Measurements from ENCODE around the gene CGNL1.

Gene CGNL1

DNA sequence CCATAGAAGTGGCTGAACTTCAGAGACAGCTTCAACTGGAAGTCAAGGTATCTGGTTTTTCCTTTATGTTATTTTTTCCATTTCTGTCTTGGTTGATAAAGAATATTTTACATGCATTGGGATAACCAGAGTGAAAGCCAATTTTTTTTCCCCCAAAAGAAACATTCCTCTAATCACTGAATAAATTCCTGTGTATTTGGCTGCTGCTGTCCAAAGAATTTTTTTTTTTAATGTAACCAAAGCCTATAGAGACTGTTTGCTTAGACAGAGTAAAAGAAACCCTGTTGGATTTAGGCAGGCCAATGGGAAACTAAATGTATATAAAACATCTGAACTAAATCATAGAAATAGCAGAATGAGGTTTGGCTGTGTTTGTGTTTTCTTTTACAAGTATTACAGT, 75.2 kb downstream of the CGNL1 start:
- TF ChIP-seq CREB1 (IDR thresholded peaks at IDR 0.05; ENCODE audit: low read depth) = no peak
- no peak for TF ChIP-seq EGR1 (IDR thresholded peaks at IDR 0.05)
- TF ChIP-seq, protein P1, sequence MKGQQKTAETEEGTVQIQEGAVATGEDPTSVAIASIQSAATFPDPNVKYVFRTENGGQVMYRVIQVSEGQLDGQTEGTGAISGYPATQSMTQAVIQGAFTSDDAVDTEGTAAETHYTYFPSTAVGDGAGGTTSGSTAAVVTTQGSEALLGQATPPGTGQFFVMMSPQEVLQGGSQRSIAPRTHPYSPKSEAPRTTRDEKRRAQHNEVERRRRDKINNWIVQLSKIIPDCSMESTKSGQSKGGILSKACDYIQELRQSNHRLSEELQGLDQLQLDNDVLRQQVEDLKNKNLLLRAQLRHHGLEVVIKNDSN (IDR thresholded peaks at IDR 0.05) = no peak
- no peak for TF ChIP-seq CEBPB (IDR thresholded peaks at IDR 0.05)
- no peak for TF ChIP-seq NFIC (IDR thresholded peaks at IDR 0.05)
- TF ChIP-seq YY1 (IDR thresholded peaks at IDR 0.05; ENCODE audit: low read depth) = no peak
- TF ChIP-seq TAF1 (IDR thresholded peaks at IDR 0.05; ENCODE audit: low read depth) = no peak

DNA sequence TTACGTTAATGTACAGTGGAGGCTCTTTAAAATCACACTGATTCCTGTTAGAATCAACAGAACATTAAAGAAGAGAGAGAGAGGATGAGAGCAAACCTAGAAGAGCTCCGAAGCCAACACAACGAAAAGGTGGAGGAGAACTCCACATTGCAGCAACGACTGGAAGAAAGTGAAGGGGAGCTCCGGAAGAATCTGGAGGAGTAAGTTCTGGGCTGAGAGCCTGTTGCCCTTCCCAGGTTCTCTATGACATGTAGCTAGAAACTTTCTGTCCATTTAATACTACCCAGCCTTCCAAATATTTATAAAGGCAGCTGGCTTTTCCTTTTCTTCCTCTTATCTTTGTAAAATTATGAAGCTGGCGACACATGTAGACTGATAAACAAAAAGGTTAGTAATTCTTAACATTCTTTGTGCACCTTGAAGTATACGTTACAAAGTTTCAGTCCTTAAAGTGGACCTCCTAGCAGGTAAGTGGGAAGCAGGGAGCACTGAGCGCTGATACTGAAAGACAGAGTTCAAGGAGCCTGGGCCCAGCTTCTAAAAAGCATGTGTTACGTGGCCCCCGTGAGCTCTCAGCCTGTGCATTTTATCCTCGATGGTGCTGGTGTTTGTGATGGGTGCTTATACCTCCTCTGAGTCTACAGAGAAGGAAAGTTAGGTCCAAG, 75.9 kb downstream of the CGNL1 start:
- TF ChIP-seq RAD21 (IDR thresholded peaks at IDR 0.05; ENCODE audit: low read depth) = no peak
- no peak for TF ChIP-seq TAF1 (IDR thresholded peaks at IDR 0.05; ENCODE audit: low read depth)
- no peak for TF ChIP-seq TEAD4 (IDR thresholded peaks at IDR 0.05)
- TF ChIP-seq, protein P2, sequence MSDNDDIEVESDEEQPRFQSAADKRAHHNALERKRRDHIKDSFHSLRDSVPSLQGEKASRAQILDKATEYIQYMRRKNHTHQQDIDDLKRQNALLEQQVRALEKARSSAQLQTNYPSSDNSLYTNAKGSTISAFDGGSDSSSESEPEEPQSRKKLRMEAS (IDR thresholded peaks at IDR 0.05) = no peak
- no peak for TF ChIP-seq YY1 (IDR thresholded peaks at IDR 0.05; ENCODE audit: low read depth)
- TF ChIP-seq NFIC (IDR thresholded peaks at IDR 0.05) = no peak
- TF ChIP-seq, protein P3, sequence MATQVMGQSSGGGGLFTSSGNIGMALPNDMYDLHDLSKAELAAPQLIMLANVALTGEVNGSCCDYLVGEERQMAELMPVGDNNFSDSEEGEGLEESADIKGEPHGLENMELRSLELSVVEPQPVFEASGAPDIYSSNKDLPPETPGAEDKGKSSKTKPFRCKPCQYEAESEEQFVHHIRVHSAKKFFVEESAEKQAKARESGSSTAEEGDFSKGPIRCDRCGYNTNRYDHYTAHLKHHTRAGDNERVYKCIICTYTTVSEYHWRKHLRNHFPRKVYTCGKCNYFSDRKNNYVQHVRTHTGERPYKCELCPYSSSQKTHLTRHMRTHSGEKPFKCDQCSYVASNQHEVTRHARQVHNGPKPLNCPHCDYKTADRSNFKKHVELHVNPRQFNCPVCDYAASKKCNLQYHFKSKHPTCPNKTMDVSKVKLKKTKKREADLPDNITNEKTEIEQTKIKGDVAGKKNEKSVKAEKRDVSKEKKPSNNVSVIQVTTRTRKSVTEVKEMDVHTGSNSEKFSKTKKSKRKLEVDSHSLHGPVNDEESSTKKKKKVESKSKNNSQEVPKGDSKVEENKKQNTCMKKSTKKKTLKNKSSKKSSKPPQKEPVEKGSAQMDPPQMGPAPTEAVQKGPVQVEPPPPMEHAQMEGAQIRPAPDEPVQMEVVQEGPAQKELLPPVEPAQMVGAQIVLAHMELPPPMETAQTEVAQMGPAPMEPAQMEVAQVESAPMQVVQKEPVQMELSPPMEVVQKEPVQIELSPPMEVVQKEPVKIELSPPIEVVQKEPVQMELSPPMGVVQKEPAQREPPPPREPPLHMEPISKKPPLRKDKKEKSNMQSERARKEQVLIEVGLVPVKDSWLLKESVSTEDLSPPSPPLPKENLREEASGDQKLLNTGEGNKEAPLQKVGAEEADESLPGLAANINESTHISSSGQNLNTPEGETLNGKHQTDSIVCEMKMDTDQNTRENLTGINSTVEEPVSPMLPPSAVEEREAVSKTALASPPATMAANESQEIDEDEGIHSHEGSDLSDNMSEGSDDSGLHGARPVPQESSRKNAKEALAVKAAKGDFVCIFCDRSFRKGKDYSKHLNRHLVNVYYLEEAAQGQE (IDR thresholded peaks at IDR 0.05; ENCODE audit: low read depth) = no peak
- TF ChIP-seq CEBPB (IDR thresholded peaks at IDR 0.05) = no peak
- TF ChIP-seq ZBTB7A (IDR thresholded peaks at IDR 0.05; ENCODE audit: low read depth) = no peak
- TF ChIP-seq, protein P1 (IDR thresholded peaks at IDR 0.05) = no peak
- no peak for TF ChIP-seq EGR1 (IDR thresholded peaks at IDR 0.05)
- no peak for TF ChIP-seq EP300 (IDR thresholded peaks at IDR 0.05; ENCODE audit: borderline replicate concordance)
- no peak for TF ChIP-seq CREB1 (IDR thresholded peaks at IDR 0.05; ENCODE audit: low read depth)
- no peak for TF ChIP-seq TCF12 (IDR thresholded peaks at IDR 0.05; ENCODE audit: low read depth)
- no peak for TF ChIP-seq FOXM1 (IDR thresholded peaks at IDR 0.05; ENCODE audit: borderline replicate concordance, low read depth)

DNA sequence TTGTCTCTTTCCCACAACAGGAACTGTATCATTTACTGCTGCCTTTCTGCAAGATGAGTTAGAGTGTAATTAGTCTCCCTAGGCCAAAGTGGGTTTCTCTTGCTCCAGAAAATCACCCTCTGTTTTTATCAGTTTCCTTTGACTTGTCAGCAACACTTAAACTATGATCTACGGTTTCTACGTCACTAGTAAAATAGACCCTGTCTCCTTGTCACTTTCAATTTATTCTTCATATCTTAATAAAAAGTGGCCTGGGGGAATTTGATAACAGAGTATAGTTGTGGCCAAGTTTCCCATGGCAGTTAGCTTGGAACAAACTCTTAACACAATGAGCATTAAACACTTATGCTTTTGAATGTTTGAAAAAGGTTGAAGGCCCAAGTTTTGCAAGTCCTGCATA, 79.6 kb downstream of the CGNL1 start:
- TF ChIP-seq FOXM1 (IDR thresholded peaks at IDR 0.05; ENCODE audit: borderline replicate concordance, low read depth) (no peak), CREB1 (IDR thresholded peaks at IDR 0.05; ENCODE audit: low read depth) (no peak), CEBPB (IDR thresholded peaks at IDR 0.05) (no peak), TCF12 (IDR thresholded peaks at IDR 0.05; ENCODE audit: low read depth) (no peak), EP300 (IDR thresholded peaks at IDR 0.05; ENCODE audit: borderline replicate concordance) (no peak), ZBTB7A (IDR thresholded peaks at IDR 0.05; ENCODE audit: low read depth) (no peak)
- TF ChIP-seq, protein P2 (IDR thresholded peaks at IDR 0.05) = no peak

DNA sequence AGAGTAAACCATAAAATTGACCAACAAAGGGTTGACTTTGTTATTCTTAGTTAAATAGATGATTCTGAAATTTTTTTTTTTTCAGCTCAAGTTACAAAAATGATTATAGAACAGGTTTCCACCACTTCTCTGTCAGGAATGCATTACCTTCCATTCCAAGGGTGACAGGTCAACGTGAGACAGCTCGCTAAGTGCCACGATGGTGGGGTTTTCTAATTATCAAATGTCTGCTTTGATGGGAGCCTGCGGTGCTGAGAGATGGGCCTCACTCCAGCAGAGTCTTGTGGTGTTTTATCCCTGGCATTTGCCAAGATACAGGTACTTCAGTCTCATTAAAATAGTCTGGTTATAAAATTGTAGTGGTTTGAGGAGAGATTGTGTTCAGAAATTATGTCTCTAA, 80.3 kb downstream of the CGNL1 start:
- no peak for TF ChIP-seq CEBPB (IDR thresholded peaks at IDR 0.05)
- no peak for TF ChIP-seq CREB1 (IDR thresholded peaks at IDR 0.05; ENCODE audit: low read depth)
- TF ChIP-seq TEAD4 (IDR thresholded peaks at IDR 0.05) = no peak
- TF ChIP-seq, protein P2 (IDR thresholded peaks at IDR 0.05) = no peak
- TF ChIP-seq TAF1 (IDR thresholded peaks at IDR 0.05; ENCODE audit: low read depth) = no peak
- TF ChIP-seq EP300 (IDR thresholded peaks at IDR 0.05; ENCODE audit: borderline replicate concordance) = no peak
- TF ChIP-seq, protein P1 (IDR thresholded peaks at IDR 0.05) = no peak
- TF ChIP-seq RAD21 (IDR thresholded peaks at IDR 0.05; ENCODE audit: low read depth) = no peak
- no peak for TF ChIP-seq FOXM1 (IDR thresholded peaks at IDR 0.05; ENCODE audit: borderline replicate concordance, low read depth)
- TF ChIP-seq, protein P3 (IDR thresholded peaks at IDR 0.05; ENCODE audit: low read depth) = no peak
- no peak for TF ChIP-seq TCF12 (IDR thresholded peaks at IDR 0.05; ENCODE audit: low read depth)
- no peak for TF ChIP-seq EGR1 (IDR thresholded peaks at IDR 0.05)
- no peak for TF ChIP-seq NFIC (IDR thresholded peaks at IDR 0.05)
- TF ChIP-seq YY1 (IDR thresholded peaks at IDR 0.05; ENCODE audit: low read depth) = no peak
- TF ChIP-seq ZBTB7A (IDR thresholded peaks at IDR 0.05; ENCODE audit: low read depth) = no peak

DNA sequence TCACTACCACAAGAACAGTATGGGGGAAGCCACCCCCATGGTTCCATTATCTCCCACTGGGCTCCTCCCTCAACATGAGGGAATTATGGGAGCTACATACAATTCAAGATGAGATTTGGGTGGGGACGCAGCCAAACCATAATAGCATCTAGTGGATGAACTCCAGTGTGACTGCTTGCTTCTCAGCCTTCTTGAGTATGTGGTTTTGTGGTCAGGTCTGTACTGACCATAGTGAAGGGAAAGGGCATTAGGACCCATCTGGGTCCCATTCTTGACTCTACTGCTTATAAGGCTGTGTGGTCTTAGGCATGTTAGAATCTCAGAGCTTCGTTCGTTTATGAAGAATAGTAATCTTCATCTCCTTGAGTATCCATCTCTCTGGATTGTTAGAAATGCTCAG, 81.4 kb downstream of the CGNL1 start:
- no peak for TF ChIP-seq ZBTB7A (IDR thresholded peaks at IDR 0.05; ENCODE audit: low read depth)
- TF ChIP-seq YY1 (IDR thresholded peaks at IDR 0.05; ENCODE audit: low read depth) = no peak
- TF ChIP-seq TAF1 (IDR thresholded peaks at IDR 0.05; ENCODE audit: low read depth) = no peak
- TF ChIP-seq CEBPB (IDR thresholded peaks at IDR 0.05) = no peak
- no peak for TF ChIP-seq TCF12 (IDR thresholded peaks at IDR 0.05; ENCODE audit: low read depth)
- no peak for TF ChIP-seq NFIC (IDR thresholded peaks at IDR 0.05)
- TF ChIP-seq EGR1 (IDR thresholded peaks at IDR 0.05) = no peak
- no peak for TF ChIP-seq TEAD4 (IDR thresholded peaks at IDR 0.05)
- no peak for TF ChIP-seq EP300 (IDR thresholded peaks at IDR 0.05; ENCODE audit: borderline replicate concordance)
- no peak for TF ChIP-seq FOXM1 (IDR thresholded peaks at IDR 0.05; ENCODE audit: borderline replicate concordance, low read depth)
- TF ChIP-seq RAD21 (IDR thresholded peaks at IDR 0.05; ENCODE audit: low read depth) = no peak
- TF ChIP-seq, protein P3 (IDR thresholded peaks at IDR 0.05; ENCODE audit: low read depth) = no peak
- TF ChIP-seq, protein P2 (IDR thresholded peaks at IDR 0.05) = no peak
- TF ChIP-seq CREB1 (IDR thresholded peaks at IDR 0.05; ENCODE audit: low read depth) = no peak
- TF ChIP-seq, protein P1 (IDR thresholded peaks at IDR 0.05) = no peak
